ENCODE results near the gene FOXK2. TPM values are rescaled to one million over a fixed set of nuclear protein-coding genes. Genes with fewer than 3 reads are reported as not detected.

Gene FOXK2
- total RNA-seq, 4 donors from 2014 or later, result 15.9 to 70.9 (median 42.7) TPM

DNA sequence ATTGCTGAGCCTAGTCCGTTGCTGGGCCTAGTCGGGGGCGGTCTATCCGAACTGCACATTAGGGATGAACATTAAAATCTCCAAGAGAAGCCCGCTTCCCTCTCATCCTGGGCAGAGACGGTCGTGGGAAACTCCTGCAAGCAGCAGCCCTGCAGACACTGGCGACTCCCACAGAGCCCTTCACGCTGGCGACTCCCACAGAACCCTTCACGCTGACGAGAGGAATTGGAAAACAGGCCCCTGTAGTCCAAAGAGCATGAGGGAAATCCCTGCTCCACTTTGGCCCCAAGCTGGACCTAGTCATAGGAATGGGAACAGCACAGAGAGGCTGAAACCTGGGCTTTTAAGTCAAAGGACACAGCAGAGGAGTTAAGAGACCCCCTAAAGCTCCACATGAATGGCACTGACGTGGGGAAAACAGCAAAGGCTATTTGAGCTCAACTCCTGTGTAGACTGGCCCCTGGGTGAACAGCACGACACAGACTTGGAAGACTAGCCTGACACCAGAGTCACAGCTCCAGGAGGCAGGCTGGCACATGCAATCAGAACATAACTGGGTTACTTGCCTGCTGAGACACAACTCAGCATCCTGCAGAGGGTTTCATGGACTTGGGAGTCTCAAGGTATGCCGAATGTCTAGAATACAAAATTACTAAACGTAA is 86.5 kb downstream of the FOXK2 start:
- intact Hi-C loops (cut with DNase I; ENCODE audit: low total_unique reads), result no loop called here
- H3K9me3 ChIP-seq, result no peaks in the 10 kb centered on the region
- H3K36me3 ChIP-seq, result no peaks in the 10 kb centered on the region
- no peak for DNase-seq
- H3K27me3 ChIP-seq, result no peaks in the 10 kb centered on the region
- H3K4me1 ChIP-seq, result no peaks in the 10 kb centered on the region
- TF ChIP-seq, protein P1, sequence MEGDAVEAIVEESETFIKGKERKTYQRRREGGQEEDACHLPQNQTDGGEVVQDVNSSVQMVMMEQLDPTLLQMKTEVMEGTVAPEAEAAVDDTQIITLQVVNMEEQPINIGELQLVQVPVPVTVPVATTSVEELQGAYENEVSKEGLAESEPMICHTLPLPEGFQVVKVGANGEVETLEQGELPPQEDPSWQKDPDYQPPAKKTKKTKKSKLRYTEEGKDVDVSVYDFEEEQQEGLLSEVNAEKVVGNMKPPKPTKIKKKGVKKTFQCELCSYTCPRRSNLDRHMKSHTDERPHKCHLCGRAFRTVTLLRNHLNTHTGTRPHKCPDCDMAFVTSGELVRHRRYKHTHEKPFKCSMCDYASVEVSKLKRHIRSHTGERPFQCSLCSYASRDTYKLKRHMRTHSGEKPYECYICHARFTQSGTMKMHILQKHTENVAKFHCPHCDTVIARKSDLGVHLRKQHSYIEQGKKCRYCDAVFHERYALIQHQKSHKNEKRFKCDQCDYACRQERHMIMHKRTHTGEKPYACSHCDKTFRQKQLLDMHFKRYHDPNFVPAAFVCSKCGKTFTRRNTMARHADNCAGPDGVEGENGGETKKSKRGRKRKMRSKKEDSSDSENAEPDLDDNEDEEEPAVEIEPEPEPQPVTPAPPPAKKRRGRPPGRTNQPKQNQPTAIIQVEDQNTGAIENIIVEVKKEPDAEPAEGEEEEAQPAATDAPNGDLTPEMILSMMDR (IDR thresholded peaks at IDR 0.05), result no peak
- no peak for TF ChIP-seq POLR2A (IDR thresholded peaks at IDR 0.05)
- H3K27ac ChIP-seq, result no peak overlapping the region
- H3K4me3 ChIP-seq, result no peak overlapping the region

DNA sequence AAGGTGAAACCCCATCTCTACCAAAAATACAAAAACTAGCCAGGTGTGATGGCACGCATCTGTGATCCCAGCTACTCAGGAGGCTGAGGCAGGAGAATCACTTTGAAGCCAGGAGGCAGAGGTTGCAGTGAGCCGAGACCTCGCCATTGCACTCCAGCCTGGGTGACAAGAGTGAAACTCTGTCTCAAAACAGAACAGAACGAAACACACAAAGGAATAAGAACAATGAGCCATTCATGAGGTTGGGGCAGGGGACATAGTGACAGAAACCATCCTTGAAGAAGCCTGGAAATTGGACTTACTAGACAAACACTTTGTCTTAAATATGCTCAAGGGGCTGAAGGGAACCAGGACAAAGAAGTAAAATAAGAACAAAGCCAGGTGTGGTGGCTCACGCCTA is 89.3 kb downstream of the FOXK2 start:
- DNase-seq, result no peak
- no peaks in the 10 kb centered on the region for H3K36me3 ChIP-seq

DNA sequence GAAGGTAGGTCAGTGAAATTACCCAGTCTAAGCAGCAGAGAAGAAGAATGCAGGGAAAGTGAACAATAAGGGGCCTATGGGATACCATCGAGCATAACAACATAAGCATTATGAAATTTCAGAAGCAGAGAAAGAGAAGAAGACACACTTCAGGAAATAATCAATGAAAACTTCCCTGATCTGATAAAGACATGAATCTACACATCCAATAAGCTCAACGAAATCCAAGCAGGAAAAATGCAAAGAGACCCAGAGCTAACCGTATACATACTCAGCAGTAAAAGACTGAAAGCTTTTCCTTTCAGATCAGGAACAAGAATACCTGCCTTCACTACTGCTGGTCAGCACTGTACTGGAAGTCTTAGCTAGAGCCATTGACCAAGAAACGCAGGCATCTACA is 90.1 kb downstream of the FOXK2 start:
- intact Hi-C loops (cut with DNase I; ENCODE audit: low total_unique reads), result no loop called here
- Histone ChIP-seq H3K36me3 (no peaks in the 10 kb centered on the region), H3K9me3 (no peaks in the 10 kb centered on the region), H3K27me3 (no peaks in the 10 kb centered on the region), H3K4me1 (no peaks in the 10 kb centered on the region), H3K4me3 (no peak overlapping the region), H3K27ac (no peak overlapping the region)
- TF ChIP-seq, protein P1 (IDR thresholded peaks at IDR 0.05), result no peak
- no peak for TF ChIP-seq POLR2A (IDR thresholded peaks at IDR 0.05)
- no peak for DNase-seq

More for the DNA sequence above, 89.3 kb downstream of the FOXK2 start:
- Histone ChIP-seq H3K4me1 (no peaks in the 10 kb centered on the region), H3K27me3 (no peaks in the 10 kb centered on the region), H3K4me3 (no peak overlapping the region), H3K9me3 (no peaks in the 10 kb centered on the region), H3K27ac (no peak overlapping the region)
- no peak for TF ChIP-seq POLR2A (IDR thresholded peaks at IDR 0.05)
- TF ChIP-seq, protein P1 (IDR thresholded peaks at IDR 0.05), result no peak
- intact Hi-C loops (cut with DNase I; ENCODE audit: low total_unique reads), result no loop called here

DNA sequence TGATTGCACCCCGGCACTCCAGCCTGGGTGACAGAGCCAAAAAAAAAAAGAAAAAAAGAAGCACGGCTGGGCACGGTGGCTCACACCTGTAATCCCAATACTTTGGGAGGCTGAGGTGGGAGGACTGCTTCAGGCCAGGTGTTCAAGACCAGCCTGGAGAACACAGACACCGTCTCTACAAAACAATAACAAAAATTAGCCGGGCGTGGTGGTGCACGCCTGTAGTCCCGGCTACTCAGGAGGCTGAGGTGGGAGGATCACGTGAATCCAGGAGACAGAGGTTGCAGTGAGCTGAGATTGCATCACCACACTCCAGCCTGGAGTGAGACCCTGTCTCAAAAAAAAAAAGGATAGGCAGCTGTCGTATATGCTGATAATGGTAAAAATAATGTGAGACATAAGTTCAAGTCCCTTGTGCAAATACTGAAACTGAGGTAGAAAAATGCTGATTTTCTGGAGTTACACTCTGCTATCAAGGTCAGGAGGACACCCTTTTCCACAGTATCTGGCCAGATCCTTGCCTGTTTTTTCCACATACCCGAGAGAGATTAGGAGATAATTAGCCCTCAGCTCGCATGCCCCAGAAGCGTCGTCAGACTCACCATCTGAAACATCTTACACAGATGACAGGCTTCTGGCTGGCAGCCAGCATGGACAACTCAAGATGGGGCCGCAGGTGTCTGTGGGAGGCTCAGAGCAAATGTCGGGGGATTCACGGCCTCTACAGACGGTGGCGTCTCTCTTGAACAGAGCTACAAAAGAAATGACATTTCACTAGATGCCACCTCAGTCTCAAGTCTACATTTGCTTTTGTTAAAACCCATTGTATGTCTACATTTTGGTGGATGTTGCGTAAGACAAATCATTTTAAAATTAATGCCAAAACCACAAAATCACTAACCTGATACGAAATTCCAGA is 91.9 kb downstream of the FOXK2 start:
- Histone ChIP-seq H3K4me3 (no peak overlapping the region), H3K27me3 (no peaks in the 10 kb centered on the region), H3K9me3 (no peaks in the 10 kb centered on the region), H3K36me3 (no peaks in the 10 kb centered on the region), H3K27ac (peak overlapping the region; percentile 4 to 27), H3K4me1 (no peaks in the 10 kb centered on the region)
- TF ChIP-seq POLR2A (IDR thresholded peaks at IDR 0.05), result no peak
- TF ChIP-seq, protein P1 (IDR thresholded peaks at IDR 0.05), result no peak
- DNase-seq, result peak; percentile 56 to 67
- intact Hi-C loops (cut with DNase I; ENCODE audit: low total_unique reads), result no loop called here

Data from uterus (tissue), 4 donors.